VCaP (cell line): ENCODE results near the gene GGN.
A peak's percentile ranks its signal among the peaks of the same experiment; 100 is the strongest.

Experiments used
- H3K27ac ChIP-seq: fragments of 450-650 bp; 2 replicates; pipeline ENCODE4 v1.5.1; 2017
- TF ChIP-seq, protein P1 (sequence below): fragments of 450-650 bp; conservative IDR thresholded peaks from 2 replicates; pipeline ENCODE4 v1.5.1; 2017; ENCODE audit warnings: mild to moderate bottlenecking, moderate library complexity

Gene GGN

DNA sequence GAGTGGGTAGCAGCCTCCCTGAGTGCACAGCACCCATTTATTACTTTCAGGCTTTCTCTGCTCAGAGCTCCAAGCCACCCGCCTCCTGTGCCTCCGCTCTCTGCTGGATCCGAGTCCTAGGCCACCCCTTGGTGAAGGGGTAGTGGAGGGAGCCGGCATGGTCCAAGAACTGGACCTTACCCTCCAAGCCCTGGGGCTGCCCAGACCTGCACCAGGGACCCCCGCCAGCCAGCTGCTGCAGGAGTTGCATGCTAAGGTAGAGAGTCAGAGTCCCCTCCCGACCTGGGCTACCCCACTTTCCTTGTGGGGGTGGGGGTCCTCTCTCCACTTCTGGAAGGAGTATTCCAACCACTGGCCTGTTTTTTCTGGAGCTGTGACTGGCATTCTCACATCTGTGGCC, 17.0 kb upstream of the GGN start:
- TF ChIP-seq, protein P1, sequence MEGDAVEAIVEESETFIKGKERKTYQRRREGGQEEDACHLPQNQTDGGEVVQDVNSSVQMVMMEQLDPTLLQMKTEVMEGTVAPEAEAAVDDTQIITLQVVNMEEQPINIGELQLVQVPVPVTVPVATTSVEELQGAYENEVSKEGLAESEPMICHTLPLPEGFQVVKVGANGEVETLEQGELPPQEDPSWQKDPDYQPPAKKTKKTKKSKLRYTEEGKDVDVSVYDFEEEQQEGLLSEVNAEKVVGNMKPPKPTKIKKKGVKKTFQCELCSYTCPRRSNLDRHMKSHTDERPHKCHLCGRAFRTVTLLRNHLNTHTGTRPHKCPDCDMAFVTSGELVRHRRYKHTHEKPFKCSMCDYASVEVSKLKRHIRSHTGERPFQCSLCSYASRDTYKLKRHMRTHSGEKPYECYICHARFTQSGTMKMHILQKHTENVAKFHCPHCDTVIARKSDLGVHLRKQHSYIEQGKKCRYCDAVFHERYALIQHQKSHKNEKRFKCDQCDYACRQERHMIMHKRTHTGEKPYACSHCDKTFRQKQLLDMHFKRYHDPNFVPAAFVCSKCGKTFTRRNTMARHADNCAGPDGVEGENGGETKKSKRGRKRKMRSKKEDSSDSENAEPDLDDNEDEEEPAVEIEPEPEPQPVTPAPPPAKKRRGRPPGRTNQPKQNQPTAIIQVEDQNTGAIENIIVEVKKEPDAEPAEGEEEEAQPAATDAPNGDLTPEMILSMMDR = no peak
- H3K27ac ChIP-seq = no peak overlapping the region

DNA sequence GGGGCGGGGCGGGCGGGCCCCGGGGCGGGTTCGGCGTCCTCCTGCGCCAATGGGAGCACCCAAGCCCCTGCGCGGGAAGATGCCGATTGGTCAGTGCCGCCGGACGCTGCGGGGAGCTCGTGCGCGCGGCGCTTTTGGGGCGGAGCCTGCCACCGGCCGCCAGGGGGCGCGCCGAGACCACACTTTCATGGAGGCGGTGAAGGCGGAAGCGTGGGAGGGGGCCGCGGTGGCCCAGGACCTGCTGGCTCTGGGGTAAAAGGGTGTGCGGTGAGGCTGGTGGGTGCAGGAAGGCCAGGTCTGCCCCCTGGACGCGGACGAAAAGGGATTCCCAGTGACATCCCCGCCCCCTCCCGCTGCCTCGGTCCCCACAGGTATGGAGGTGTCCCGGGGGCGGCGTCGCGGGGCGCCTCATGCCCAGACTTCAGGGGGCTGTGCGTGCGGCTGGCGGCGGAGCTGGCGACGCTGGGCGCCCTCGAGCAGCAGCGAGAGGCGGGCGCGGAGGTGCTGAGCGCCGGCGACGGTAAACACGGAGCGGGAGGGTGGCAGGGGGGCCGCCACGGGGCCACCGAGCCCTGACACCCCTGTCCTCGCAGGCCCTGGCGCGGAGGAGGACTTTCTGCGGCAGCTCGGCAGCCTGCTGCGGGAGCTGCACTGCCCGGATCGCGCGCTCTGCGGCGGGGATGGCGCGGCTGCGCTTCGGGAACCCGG, 15.3 kb upstream of the GGN start, which contains the start of gene FAM98C:
TSS of gene FAM98C (plus strand) at position 127 of the 708 bp plus-strand sequence. CDS start at position 188, 61 bp downstream.
- TF ChIP-seq, protein P1 = peak; percentile 97
- H3K27ac ChIP-seq = peak within 1 kb of the TSS; percentile 86

DNA sequence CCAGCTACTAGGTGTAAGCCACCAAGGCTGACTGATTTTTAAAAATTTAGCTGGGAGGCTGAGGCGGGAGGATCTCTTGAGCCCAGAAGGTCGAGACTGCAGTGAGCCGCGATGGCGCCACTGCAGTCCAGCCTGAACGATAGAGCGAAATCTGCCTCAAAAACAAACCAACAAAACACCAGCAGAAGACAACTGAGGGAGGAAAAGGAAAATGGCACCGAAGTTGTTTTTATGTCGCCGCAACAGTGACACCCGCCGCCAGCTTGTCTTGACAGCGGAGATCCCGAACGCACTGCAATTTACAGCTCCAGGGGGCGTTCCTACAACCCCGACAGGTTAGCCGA, 14.8 kb upstream of the GGN start:
- H3K27ac ChIP-seq = peak overlapping the region; percentile 86
- TF ChIP-seq, protein P1 = no peak

DNA sequence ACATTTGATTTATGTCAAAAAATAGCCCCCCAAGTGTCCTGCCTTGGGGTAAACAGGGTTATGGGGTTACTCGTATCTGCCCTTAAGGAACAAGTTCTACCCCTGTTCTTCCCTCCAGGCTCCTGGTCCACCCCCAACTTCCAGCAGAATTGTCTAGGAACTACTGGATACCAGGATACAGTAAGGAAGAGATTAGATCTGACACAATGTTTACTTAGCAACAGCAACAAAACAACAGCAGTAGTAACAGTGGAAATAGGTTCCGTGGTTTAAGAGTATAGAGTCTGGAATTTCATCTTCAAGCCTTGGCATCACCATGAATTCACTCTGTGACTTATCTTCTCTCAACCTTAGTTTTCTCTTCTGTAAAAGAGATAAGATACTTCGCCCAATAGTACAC, 13.3 kb upstream of the GGN start:
- TF ChIP-seq, protein P1 = no peak
- peak overlapping the region; percentile 86 for H3K27ac ChIP-seq

DNA sequence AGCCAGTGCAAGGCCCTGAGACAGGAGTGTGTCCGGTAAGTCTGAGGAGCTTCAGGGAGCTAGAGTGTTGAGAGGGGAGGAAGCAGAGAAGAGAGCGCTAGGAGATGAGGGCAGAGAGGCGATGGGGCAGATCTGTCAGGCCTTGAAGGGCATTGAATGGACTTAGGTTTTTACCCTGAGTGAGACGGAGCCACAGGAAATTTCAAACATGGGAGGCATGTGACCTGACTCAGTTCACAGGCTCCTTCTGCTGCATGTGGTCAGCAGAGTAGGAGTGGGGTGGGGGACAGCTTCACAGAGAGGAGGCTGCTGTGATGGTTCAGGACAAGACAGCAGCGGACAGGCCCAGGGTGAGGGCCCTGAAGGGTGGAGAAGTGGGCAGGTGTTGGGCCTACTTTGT, 12.5 kb upstream of the GGN start:
- TF ChIP-seq, protein P1 = no peak
- peak overlapping the region; percentile 86 for H3K27ac ChIP-seq

DNA sequence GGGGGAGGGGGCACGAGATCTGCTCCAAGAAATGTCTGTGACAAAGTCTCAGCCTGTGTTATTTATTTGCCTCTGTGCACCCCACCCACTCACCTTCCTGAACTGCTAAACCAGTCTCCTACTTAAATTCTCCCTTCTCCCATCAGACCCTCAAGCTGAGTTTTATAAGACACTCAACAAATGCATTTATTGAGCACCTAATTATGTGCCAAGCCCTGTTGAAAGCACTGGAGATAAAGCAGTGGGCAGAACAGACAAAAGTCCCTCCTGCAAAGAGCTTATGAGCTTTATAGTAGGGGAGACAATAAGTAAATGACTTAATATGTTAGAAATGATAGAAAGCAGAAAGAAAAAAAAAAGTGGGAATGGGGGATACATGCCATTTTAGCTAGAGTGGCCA, 11.7 kb upstream of the GGN start:
- H3K27ac ChIP-seq = no peak overlapping the region
- TF ChIP-seq, protein P1 = no peak

DNA sequence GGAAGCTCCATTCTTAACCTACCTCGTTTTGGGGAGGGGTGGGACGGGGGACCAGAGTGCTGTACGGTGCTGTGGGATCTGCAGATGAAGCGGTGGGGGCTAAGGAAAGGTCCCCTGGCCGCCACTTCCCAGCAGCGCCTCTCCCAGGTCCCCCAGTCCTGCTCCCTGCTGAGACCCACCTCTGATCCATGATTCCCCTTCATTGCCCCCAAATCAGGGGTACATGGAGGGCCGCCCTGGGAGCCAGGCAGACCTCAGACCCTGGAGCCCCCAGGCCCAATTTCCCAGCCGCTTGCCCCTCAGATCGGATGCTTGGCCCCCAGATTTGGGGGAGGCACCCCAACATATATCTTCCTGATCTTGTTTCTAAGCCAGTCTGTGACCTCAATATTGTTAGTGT, 11.2 kb upstream of the GGN start:
- TF ChIP-seq, protein P1 = no peak

More for the DNA sequence above, 11.2 kb upstream of the GGN start:
- no peak overlapping the region for H3K27ac ChIP-seq
